ENCODE results near the gene SFMBT2. TPM values are rescaled to one million over a fixed set of nuclear protein-coding genes. Genes with fewer than 3 reads are reported as not detected.

The SFMBT2 gene
- polyA plus RNA-seq, 2 of the 4 experiments (the other 2 are of a cell fraction), result 9.6 to 10.2 TPM

GRCh38 chr10:7165500-7166177, 245.2 kb downstream of the SFMBT2 start:
- DNase-seq (ENCODE audit: low read depth in 1 of 2, low spot score in 1 of 2) (no peak), FAIRE-seq (no peak), ATAC-seq (no peak)
- Histone ChIP-seq H3K4me2 (no peak overlapping the region), H3K27ac (no peak overlapping the region), H3K4me3 (no peak overlapping the region), H3K9me3 (no peaks in the 10 kb centered on the region), H3K4me1 (0 out of 3 replicates have a peak, but pooled peaks cover 5% of the 10 kb centered on the region)
- CTCF ChIA-PET, result interaction anchor here (0.8 to 0.9 kb wide), 2 partner anchors 44 to 245 kb away, joined by 3 to 4 read pairs; no protein-coding TSS in a partner anchor
- TF ChIP-seq ZC3H11A (IDR thresholded peaks at IDR 0.05) (no peak), E2F6 (IDR thresholded peaks at IDR 0.05; ENCODE audit: borderline replicate concordance, low read depth) (no peak), BHLHE40 (IDR thresholded peaks at IDR 0.05; ENCODE audit: low read depth, low read length) (no peak), HDAC2 (IDR thresholded peaks at IDR 0.05) (no peak), EHF (CRISPR knock-in tag; IDR thresholded peaks at IDR 0.05) (no peak)
- POLR2A ChIA-PET, result interaction anchor here (0.6 kb wide), 1 partner anchor 237 kb away, joined by 3 read pairs; no protein-coding TSS in a partner anchor
- 55% methylated on average over 4 of the region's 4 CpGs for WGBS (ENCODE audit: missing lambda C conversion rate)

GRCh38 chr10:7164955-7165354, 245.9 kb downstream of the SFMBT2 start:
- WGBS (ENCODE audit: missing lambda C conversion rate), result 95% methylated on average over 8 of the region's 8 CpGs
- H3K4me2 ChIP-seq, result no peak overlapping the region
- H3K9me3 ChIP-seq, result no peaks in the 10 kb centered on the region
- no peak for ATAC-seq
- 0 out of 3 replicates have a peak, but pooled peaks cover 5% of the 10 kb centered on the region for H3K4me1 ChIP-seq
- H3K4me3 ChIP-seq, result no peak overlapping the region
- POLR2A ChIA-PET, result interaction anchor here (0.6 kb wide), 1 partner anchor 237 kb away, joined by 3 read pairs; no protein-coding TSS in a partner anchor
- no peak for DNase-seq (ENCODE audit: low read depth in 1 of 2, low spot score in 1 of 2)
- no peak for FAIRE-seq
- TF ChIP-seq TFCP2L1 (CRISPR knock-in tag; IDR thresholded peaks at IDR 0.05) (no peak), EP300 (IDR thresholded peaks at IDR 0.05) (no peak), POLR2AphosphoS2 (conservative IDR thresholded peaks at IDR 0.05; ENCODE audit: low read length) (no peak), HES2 (IDR thresholded peaks at IDR 0.05) (no peak), EHF (CRISPR knock-in tag; IDR thresholded peaks at IDR 0.05) (no peak), CTCF (IDR thresholded peaks at IDR 0.05) (no peak), CEBPB (IDR thresholded peaks at IDR 0.05) (no peak), TP53 (CRISPR knock-in tag; IDR thresholded peaks at IDR 0.05) (no peak), JUN (IDR thresholded peaks at IDR 0.05) (no peak), MAFK (IDR thresholded peaks at IDR 0.05; ENCODE audit: partially characterized antibody) (no peak), PHF8 (IDR thresholded peaks at IDR 0.05; ENCODE audit: borderline replicate concordance, low read depth) (no peak), MAZ (IDR thresholded peaks at IDR 0.05; ENCODE audit: borderline replicate concordance, low read depth, low read length) (no peak), NPAS2 (CRISPR knock-in tag; IDR thresholded peaks at IDR 0.05; ENCODE audit: borderline replicate concordance) (no peak), REST (IDR thresholded peaks at IDR 0.05) (no peak), SMC3 (IDR thresholded peaks at IDR 0.05) (no peak), ESRRA (IDR thresholded peaks at IDR 0.05; ENCODE audit: borderline replicate concordance, low read length) (no peak), POLR2A (IDR thresholded peaks at IDR 0.05; ENCODE audit: low read length) (no peak), HOXB13 (CRISPR knock-in tag; IDR thresholded peaks at IDR 0.05; ENCODE audit: low read depth) (no peak)
- no peak overlapping the region for H3K27ac ChIP-seq
- CTCF ChIA-PET, result interaction anchor here (0.6 to 0.8 kb wide), 2 partner anchors 44 to 237 kb away, joined by 4 read pairs; no protein-coding TSS in a partner anchor
